ENCODE results near the gene KRT85.
"Not testable (repeated sequence)": the region's sequence is repeated elsewhere in the genome, so short reads cannot be mapped to it uniquely, and the experiment has no call there.

The KRT85 gene

DNA sequence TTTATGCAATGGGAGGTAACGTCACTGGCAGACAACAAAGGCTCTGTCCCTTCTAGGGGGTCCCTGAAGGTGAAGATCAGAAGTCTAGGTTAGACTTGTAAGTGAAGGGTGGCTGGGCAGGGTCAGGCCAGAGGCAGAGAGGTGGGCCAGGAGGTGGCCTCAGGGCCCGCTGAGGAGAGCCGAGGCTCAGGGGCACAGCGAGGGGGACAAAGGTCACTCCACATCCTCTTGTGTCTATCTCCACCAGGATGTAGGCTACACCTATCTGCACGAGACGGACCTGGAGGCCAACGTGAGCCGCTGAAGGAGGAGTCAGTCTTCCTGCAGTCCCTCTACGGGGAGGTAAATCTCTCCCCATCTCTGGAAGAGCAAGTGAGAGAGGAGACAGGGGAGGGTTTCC is 20.3 kb downstream of the KRT85 start:
- DNase-seq, result no peak

DNA sequence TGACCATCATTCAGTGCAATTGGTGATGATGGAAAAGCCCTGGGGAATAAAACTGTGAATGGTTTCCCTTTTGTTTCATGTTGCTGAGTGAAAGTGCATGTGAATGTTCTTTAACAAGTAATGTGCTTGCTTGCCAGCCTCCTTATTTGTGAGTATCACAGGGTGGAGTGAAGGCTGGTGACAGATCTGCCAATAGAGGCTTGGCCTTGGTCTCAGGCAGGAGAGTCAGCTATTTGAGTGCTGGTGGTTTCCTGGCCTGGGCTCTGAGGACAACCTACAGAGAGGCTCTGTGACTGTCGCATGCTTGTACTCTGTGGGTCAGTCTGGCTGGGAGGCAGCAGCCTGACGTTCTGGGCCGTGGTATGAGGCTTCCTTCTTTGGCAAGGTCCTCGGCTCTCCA is 20.7 kb downstream of the KRT85 start:
- no peak for DNase-seq

DNA sequence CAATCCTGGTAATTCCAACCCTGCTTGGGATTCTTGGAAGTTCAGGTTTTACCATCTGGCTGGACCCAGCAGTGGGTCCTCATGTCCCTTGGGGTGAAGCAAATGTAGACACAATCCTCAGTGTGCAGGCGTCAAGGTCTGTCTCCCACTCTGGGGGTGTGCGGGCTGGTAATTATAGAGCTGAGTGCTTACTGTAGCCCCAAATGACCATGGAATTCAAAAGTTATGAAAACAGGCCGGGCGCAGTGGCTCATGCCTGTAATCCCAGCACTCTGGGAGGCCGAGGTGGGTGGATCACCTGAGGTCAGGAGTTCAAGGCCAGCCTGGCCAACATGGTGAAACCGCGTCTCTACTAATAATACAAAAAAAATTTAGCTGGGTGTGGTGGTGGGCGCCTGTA is 22.2 kb downstream of the KRT85 start:
- not testable (repeated sequence) for DNase-seq

GRCh38 chr12:52344111-52344510 is 23.2 kb downstream of the KRT85 start:
- DNase-seq, result no peak

- no peak for DNase-seq
These were observed 23.7 kb downstream of the KRT85 start for GRCh38 chr12:52343550-52343949.

DNA sequence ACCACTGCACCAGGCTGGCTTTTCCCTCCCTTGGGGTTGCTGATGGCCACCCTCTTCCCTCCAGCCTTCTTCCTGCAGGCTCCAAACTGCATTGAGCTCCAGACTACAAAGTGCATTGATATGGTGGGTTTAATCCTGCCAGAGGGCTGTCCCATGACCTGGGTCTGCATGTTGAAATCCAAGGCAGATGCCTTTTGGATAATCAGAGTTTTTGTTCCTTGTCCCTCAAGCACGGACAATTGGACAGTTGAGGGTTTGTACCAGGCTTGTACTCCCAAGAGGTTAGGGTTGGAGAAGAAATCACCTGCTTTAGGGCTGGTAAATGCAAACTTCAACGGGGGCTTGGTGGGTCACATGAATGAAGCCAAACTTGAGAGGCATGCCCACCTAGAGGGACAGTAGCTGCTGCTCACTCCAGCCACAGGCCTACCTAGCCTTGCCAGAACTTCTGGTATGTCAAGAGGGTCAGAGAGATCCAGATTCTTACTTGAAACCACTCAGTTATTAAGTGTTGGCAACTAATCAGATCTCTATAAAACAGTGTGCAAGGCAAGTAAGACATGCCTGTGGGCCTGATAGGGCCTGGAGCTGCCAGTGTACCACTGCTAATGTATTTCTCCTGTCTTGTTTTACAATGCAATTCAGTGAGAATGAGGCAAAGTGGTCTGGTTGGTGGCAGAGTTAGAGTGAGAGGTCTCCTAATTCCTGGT is 24.3 kb downstream of the KRT85 start:
- DNase-seq, result no peak

DNA sequence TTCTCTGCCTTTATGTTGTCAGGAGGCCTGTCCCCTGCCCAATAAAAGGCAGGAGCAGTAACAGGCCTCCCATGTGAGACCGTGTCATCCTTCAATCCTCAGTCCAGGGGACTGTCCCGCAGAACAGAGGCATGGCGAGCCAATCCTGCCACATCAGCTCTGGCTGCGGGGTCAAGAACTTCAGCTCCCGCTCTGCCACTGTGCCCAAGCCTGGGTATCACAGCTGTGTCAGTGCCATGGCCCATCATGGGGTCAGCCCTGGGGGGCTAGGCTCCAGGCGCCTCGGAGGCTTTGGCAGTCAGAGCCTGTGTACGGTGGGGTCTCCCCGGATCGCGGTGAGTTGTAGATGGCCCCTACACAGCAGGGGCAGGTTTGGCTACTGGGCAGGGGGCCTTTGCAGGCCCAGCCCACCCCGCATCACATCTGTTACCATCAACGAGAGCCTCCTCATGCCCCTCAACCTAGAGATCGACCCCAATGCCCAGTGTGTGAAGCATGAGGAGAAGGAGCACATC is 26.2 kb downstream of the KRT85 start:
- DNase-seq, result no peak

DNA sequence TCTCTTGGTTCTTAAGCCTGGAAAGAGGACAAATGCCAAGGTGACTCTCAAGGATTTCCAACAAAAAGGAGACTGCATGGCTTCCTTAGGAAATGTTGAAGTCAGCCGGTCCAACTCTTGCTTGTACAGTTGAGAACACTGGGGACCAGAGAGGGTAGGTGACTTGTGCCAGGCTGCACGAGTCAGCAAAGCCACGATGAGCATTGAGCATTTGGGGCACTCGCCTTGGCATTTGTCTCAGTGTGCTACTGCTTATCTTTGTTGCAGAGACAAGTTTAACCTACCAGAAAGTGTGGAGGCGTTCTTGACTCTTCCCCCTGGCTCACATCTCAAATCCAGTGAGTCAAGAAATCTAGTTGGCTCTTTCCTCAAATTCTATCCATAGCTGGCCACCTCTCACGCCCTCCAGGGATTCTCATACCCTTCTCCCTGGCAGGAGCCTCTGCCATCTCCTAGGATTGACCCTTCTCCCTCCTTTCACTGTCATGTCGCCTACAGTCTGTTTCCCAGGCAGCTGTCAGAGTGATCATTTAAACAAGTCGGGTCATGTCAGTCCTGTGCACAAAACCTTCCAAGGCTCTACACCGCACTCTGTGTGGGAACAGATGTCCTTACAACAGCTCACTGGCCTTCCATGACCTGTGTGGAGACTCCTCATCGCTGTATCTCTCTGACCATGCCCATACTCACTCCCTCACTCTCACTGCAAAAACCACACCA is 28.9 kb downstream of the KRT85 start:
- peak in 1 of 2 experiments; percentile 10 for DNase-seq

- no peak for DNase-seq
These were observed 30.2 kb downstream of the KRT85 start for GRCh38 chr12:52337054-52337453.

GRCh38 chr12:52336641-52337040 is 30.6 kb downstream of the KRT85 start:
- no peak for DNase-seq

- no peak for DNase-seq
These were observed 31.6 kb downstream of the KRT85 start for GRCh38 chr12:52335598-52336262.

DNA sequence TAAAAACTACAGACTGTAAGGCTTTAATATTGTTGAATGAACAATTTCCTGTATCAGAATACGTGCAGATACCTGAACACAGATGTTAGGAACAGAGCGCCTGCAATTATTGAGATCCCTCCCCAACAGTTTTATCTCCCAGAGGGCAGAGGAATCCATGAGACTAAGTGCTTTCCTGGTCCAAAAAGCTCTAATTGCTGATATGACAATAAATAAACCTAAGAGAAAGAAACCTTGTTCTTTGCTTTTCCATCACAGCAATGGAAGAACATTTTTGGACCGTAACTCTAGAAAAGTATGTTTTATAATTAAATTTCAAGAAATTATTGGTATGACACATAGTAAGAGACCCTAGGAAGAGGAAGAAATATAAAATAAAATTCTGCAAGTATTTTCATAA is 33.1 kb downstream of the KRT85 start:
- DNase-seq, result no peak

- DNase-seq, result no peak
These were observed 34.0 kb downstream of the KRT85 start for GRCh38 chr12:52333321-52333720.

GRCh38 chr12:52332381-52332780 is 34.9 kb downstream of the KRT85 start:
- DNase-seq, result no peak

GRCh38 chr12:52331833-52332232 is 35.4 kb downstream of the KRT85 start:
- DNase-seq, result no peak

DNA sequence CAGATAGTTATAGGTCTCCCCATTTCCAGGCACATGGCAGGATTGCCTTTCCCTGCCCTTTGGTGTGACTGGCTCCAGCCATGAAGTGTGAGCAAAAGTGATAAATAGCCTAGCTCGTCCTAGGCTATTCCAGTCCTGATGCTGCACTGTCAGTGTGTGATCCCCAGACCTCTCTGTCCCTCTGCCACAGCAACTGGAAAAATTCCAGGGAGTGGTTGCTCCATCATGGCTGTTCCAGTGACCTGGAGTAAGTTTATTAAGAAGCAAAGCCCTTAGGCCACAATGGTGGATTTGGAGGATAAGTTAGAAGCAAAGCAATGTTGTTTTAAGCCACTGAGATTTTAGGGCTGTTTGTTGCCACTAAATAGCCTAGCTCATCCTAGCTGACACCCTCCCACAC is 36.2 kb downstream of the KRT85 start:
- no peak for DNase-seq

GRCh38 chr12:52327830-52328500 is 39.3 kb downstream of the KRT85 start:
- no peak for DNase-seq

DNA sequence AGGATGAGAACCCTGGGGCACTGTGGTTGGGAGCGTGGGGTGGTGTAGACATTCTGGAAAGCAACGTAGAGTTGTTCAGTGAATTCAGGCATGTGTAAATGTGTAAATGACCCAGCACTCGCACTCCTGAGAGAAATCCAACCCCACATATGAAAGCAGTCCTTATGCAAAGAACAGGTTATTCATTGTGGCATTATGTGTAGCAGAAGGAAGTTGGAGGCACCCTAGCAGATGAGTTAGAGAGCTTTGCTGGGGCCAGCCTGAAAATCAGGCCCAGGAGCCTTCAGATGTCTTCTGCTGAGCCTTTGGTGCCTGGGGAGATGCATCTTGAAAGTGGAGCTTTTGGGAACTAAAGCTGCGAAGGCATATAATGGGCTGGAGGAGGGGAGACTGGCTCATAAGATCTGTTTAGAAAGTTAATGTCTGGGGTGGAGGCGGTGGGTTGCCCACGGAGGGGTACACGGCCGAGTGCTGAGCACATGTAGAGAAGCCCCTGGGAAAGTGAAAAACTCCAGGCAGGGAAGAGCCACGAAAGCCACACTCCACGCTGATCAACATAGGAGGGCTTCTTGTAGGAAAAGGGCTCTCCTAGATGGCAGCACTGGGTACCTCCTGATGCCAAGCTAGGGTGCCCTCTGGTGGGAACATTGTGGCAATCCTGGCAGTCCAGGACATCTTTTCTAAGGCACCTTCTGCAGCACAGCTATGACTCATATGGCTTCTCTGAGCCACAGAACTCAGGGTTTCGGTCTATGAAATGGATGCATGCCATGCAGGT is 40.0 kb downstream of the KRT85 start:
- peak; percentile 78 to 85 for DNase-seq

DNA sequence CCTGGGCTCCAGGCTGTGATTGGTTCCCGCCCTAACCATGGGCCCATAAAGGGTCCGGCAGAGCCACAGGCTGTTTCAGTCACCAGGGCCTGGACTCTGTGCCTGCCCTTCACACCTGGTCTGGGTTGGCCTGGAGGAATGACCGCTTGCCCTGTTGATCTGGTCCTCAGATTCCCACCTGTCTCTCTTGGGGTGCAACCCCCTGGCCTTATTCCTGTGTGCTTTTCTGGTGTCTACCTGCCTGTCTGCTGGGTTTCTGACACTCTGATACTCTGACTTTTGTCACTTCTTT is 43.2 kb downstream of the KRT85 start:
- DNase-seq, result no peak

DNA sequence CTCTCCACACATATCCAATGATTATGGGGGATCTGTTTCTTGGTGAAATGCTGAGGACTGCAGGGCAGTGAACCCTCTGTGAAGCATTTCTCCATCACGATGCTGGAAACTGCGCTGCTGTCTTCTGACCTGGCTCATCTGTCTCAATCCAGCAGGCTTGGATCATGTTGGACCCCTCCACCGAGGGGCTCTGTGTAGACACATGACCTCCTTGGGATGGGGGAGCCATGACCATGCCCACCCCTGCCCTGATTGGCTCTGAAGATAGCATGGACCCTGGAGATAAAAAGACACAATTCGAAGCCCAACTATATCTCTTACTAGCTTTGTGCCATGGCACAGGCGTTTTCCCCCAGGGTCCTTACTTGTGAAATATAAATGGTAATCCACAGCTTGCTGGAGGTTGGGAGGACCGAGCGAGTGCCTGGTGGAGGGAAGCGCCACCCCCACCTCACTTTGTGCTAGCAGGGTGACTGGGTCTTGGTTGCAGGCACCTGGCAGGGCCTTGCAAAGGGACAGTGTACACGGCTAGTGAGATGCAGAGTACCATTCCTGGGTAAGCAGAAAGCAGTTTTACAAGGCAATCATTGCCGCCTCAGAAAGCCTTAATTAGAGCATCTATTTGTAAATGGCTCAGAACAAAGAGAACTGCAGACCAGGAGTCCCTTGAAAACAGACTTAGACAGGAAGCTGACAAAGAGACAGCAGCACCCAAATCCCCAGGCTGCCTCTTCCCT is 43.7 kb downstream of the KRT85 start:
- no peak for DNase-seq

DNA sequence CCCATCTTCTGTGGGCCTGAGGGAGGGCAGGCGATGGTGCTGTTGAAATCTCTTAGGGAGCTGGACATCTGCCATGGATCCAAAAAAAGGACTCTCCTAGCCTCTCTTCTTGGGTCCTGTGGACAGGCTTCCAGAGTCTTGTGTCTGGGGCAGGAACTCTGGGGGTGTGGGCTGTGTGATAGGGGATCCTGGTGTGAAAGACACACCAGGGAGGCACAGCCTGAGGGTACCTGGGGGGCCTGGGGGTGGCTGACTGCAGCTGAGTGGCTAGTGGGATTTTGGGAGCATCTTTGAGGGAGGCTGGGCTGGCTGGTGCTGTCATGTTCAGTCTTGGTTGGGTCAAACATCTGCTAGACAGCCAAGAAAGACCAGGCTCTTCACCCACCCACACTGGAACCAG is 44.3 kb downstream of the KRT85 start:
- no peak for DNase-seq

DNA sequence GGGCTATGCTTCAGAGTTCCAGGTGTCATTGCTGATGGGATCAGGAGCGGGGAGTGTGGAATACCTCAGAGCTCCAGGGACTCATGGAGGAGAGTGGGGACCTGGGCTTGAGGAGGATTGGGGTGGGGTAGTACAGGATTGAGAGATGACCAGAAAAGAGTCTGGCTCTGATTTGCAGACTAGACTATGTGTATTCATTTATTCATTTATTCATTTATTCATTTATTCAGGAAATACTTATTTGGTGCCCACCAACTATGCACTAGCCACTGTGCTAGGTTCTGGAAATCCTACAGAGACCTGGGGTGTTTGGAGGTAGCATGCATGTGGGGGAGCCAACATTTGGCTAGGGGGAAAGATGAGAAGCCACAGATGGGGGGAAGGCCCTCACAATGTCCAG is 45.2 kb downstream of the KRT85 start:
- no peak for DNase-seq
